ENCODE data around the gene ST8SIA5. TPM values are rescaled to one million over a fixed set of nuclear protein-coding genes. Genes with fewer than 3 reads are reported as not detected.

Gene ST8SIA5
- total RNA-seq, 1 donor: under 0.01 TPM

- no peak for DNase-seq (ENCODE audit: insufficient read length, low spot score, missing footprints)
- H3K4me1 ChIP-seq (ENCODE audit: insufficient read depth, low read length): no peaks in the 10 kb centered on the region
- no peak overlapping the region for H3K4me3 ChIP-seq (ENCODE audit: insufficient read depth, low read length)
- H3K27me3 ChIP-seq (ENCODE audit: insufficient read depth, low read length): peaks cover 4% of the 10 kb centered on the region
- TF ChIP-seq, protein P1, sequence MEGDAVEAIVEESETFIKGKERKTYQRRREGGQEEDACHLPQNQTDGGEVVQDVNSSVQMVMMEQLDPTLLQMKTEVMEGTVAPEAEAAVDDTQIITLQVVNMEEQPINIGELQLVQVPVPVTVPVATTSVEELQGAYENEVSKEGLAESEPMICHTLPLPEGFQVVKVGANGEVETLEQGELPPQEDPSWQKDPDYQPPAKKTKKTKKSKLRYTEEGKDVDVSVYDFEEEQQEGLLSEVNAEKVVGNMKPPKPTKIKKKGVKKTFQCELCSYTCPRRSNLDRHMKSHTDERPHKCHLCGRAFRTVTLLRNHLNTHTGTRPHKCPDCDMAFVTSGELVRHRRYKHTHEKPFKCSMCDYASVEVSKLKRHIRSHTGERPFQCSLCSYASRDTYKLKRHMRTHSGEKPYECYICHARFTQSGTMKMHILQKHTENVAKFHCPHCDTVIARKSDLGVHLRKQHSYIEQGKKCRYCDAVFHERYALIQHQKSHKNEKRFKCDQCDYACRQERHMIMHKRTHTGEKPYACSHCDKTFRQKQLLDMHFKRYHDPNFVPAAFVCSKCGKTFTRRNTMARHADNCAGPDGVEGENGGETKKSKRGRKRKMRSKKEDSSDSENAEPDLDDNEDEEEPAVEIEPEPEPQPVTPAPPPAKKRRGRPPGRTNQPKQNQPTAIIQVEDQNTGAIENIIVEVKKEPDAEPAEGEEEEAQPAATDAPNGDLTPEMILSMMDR (IDR thresholded peaks at IDR 0.05; ENCODE audit: extremely low read depth, low read depth, low read length): no peak
- no peaks in the 10 kb centered on the region for H4K20me1 ChIP-seq (ENCODE audit: insufficient read depth, low read length)
- no peaks in the 10 kb centered on the region for H3K79me2 ChIP-seq (ENCODE audit: insufficient read depth, low read length)
- H3K9me3 ChIP-seq (ENCODE audit: low read depth, low read length): no peaks in the 10 kb centered on the region
- H3K36me3 ChIP-seq (ENCODE audit: insufficient read depth, low read length): no peaks in the 10 kb centered on the region
- no peak overlapping the region for H3K4me2 ChIP-seq (ENCODE audit: insufficient read depth, low read length)
- H3K27ac ChIP-seq (ENCODE audit: low read depth, low read length): no peak overlapping the region
- no peak overlapping the region for H2AFZ ChIP-seq (ENCODE audit: low read length)
Measured at GRCh38 chr18:46636040-46636630, 120.7 kb downstream of the ST8SIA5 start.

GRCh38 chr18:46632401-46633071, 124.3 kb downstream of the ST8SIA5 start:
- no peaks in the 10 kb centered on the region for H4K20me1 ChIP-seq (ENCODE audit: insufficient read depth, low read length)
- no peak overlapping the region for H3K4me3 ChIP-seq (ENCODE audit: insufficient read depth, low read length)
- DNase-seq (ENCODE audit: insufficient read length, low spot score, missing footprints): no peak
- H3K27ac ChIP-seq (ENCODE audit: low read depth, low read length): no peak overlapping the region
- H3K4me2 ChIP-seq (ENCODE audit: insufficient read depth, low read length): no peak overlapping the region
- no peaks in the 10 kb centered on the region for H3K9me3 ChIP-seq (ENCODE audit: low read depth, low read length)
- H3K36me3 ChIP-seq (ENCODE audit: insufficient read depth, low read length): no peaks in the 10 kb centered on the region
- H3K79me2 ChIP-seq (ENCODE audit: insufficient read depth, low read length): no peaks in the 10 kb centered on the region
- TF ChIP-seq, protein P1 (IDR thresholded peaks at IDR 0.05; ENCODE audit: extremely low read depth, low read depth, low read length): no peak
- no peaks in the 10 kb centered on the region for H3K4me1 ChIP-seq (ENCODE audit: insufficient read depth, low read length)
- no peak overlapping the region for H2AFZ ChIP-seq (ENCODE audit: low read length)
- peaks cover 4% of the 10 kb centered on the region for H3K27me3 ChIP-seq (ENCODE audit: insufficient read depth, low read length)

DNA sequence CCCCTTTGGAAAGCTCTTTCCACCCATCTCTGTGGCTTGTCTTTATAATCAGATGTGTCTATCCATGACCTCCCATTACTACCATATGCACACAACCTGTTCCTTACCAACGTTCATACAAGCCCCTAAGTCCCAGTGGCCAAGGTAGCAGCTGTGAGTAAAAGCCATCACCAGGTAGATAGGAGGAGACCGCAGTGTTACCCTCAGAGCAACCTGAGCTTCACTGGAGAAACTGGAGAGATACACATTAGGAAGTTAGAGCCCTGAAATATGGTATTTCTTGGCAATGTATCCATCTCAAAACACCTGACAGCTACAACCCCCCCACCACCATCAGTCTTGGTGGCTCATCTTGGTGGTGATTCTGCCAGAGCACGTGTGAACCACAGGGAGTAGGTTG, 125.9 kb downstream of the ST8SIA5 start:
- H3K4me3 ChIP-seq (ENCODE audit: insufficient read depth, low read length): no peak overlapping the region
- H3K4me1 ChIP-seq (ENCODE audit: insufficient read depth, low read length): no peaks in the 10 kb centered on the region
- H3K79me2 ChIP-seq (ENCODE audit: insufficient read depth, low read length): no peaks in the 10 kb centered on the region
- no peaks in the 10 kb centered on the region for H3K36me3 ChIP-seq (ENCODE audit: insufficient read depth, low read length)
- TF ChIP-seq, protein P1 (IDR thresholded peaks at IDR 0.05; ENCODE audit: extremely low read depth, low read depth, low read length): no peak
- no peaks in the 10 kb centered on the region for H3K9me3 ChIP-seq (ENCODE audit: low read depth, low read length)
- no peak overlapping the region for H3K4me2 ChIP-seq (ENCODE audit: insufficient read depth, low read length)
- H3K27me3 ChIP-seq (ENCODE audit: insufficient read depth, low read length): peaks cover 4% of the 10 kb centered on the region
- H2AFZ ChIP-seq (ENCODE audit: low read length): no peak overlapping the region
- no peak overlapping the region for H3K27ac ChIP-seq (ENCODE audit: low read depth, low read length)
- DNase-seq (ENCODE audit: insufficient read length, low spot score, missing footprints): no peak
- no peaks in the 10 kb centered on the region for H4K20me1 ChIP-seq (ENCODE audit: insufficient read depth, low read length)

DNA sequence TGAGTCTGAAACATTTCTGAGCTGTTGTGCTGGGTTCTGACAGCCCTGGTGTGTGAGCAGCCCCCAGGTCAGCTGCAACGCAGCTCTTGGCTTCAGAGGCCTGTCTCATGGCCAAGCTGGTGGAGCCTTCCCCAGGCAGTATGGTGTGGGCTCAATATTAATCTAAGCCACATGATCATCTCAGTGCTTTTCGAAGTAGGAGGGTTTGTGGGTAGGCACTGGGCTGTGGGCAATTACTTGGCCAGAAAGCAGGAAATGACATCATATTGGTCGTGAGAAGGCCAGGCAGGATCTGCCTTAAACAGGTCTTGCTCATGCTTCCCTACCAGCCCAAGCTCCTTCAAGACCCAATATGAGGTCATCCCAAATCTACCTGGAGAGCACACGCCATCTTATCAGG, 126.7 kb downstream of the ST8SIA5 start:
- no peaks in the 10 kb centered on the region for H3K9me3 ChIP-seq (ENCODE audit: low read depth, low read length)
- DNase-seq (ENCODE audit: insufficient read length, low spot score, missing footprints): no peak
- H3K4me2 ChIP-seq (ENCODE audit: insufficient read depth, low read length): no peak overlapping the region
- H3K36me3 ChIP-seq (ENCODE audit: insufficient read depth, low read length): no peaks in the 10 kb centered on the region
- H3K79me2 ChIP-seq (ENCODE audit: insufficient read depth, low read length): no peaks in the 10 kb centered on the region
- no peak overlapping the region for H2AFZ ChIP-seq (ENCODE audit: low read length)
- peaks cover 4% of the 10 kb centered on the region for H3K27me3 ChIP-seq (ENCODE audit: insufficient read depth, low read length)
- no peaks in the 10 kb centered on the region for H4K20me1 ChIP-seq (ENCODE audit: insufficient read depth, low read length)
- no peak overlapping the region for H3K4me3 ChIP-seq (ENCODE audit: insufficient read depth, low read length)
- TF ChIP-seq, protein P1 (IDR thresholded peaks at IDR 0.05; ENCODE audit: extremely low read depth, low read depth, low read length): no peak
- H3K4me1 ChIP-seq (ENCODE audit: insufficient read depth, low read length): no peaks in the 10 kb centered on the region
- no peak overlapping the region for H3K27ac ChIP-seq (ENCODE audit: low read depth, low read length)
